H9 (cell line): ENCODE measurements around the gene GNE. TPM values are rescaled to one million over a fixed set of nuclear protein-coding genes. Genes with fewer than 3 reads are reported as not detected.

Experiments
- DNase-seq: peaks from one replicate; pipeline ENCODE4 v3.0.0-alpha.2; 2017
- H2AFZ ChIP-seq: one replicate; pipeline ENCODE4 v1.6.1; 2013; ENCODE audit warnings: mild to moderate bottlenecking, low read length, control low read depth, moderate library complexity
- H2AK5ac ChIP-seq: 2 replicates; pipeline ENCODE4 v1.6.1; 2013; ENCODE audit warnings: low read length, control low read depth, mixed read lengths; ENCODE audit not compliant: insufficient read length
- H2BK120ac ChIP-seq: one replicate; pipeline ENCODE4 v1.6.1; 2013; ENCODE audit warnings: low read depth, mild to moderate bottlenecking, low read length, control low read depth, inconsistent platforms; ENCODE audit not compliant: poor library complexity, severe bottlenecking
- H2BK12ac ChIP-seq: 2 replicates; pipeline ENCODE4 v1.6.1; 2013; ENCODE audit warnings: low read length, control low read depth, mixed read lengths, low read depth; ENCODE audit not compliant: insufficient read length
- H2BK15ac ChIP-seq: 2 replicates; pipeline ENCODE4 v1.6.1; 2013; ENCODE audit warnings: low read depth, low read length, control low read depth
- H2BK20ac ChIP-seq: one replicate; pipeline ENCODE4 v1.6.1; 2013; ENCODE audit warnings: low read depth, mild to moderate bottlenecking, low read length, control low read depth, inconsistent platforms; ENCODE audit not compliant: poor library complexity, severe bottlenecking
- H2BK5ac ChIP-seq: 2 replicates; pipeline ENCODE4 v1.6.1; 2013; ENCODE audit warnings: low read length, control low read depth, mixed read lengths; ENCODE audit not compliant: insufficient read length
- H3K14ac ChIP-seq: 2 replicates; pipeline ENCODE4 v1.6.1; 2013; ENCODE audit warnings: low read length, control low read depth; ENCODE audit not compliant: insufficient read depth
- H3K18ac ChIP-seq: 2 replicates; pipeline ENCODE4 v1.6.1; 2013; ENCODE audit warnings: low read depth, mild to moderate bottlenecking, mixed read lengths, low read length, control low read depth; ENCODE audit not compliant: insufficient read length
- H3K23ac ChIP-seq: 2 replicates; pipeline ENCODE4 v1.6.1; 2013; ENCODE audit warnings: low read length, control low read depth, mixed read lengths, low read depth; ENCODE audit not compliant: insufficient read length
- H3K23me2 ChIP-seq: 2 replicates; pipeline ENCODE4 v1.6.1; 2013; ENCODE audit warnings: low read depth, mild to moderate bottlenecking, mixed read lengths, low read length, control low read depth; ENCODE audit not compliant: insufficient read length, poor library complexity, severe bottlenecking
- H3K27ac ChIP-seq: 2 replicates; pipeline ENCODE4 v1.5.1; 2013; ENCODE audit warnings: low read length, control low read depth, mixed read lengths, low read depth; ENCODE audit not compliant: insufficient read length
- H3K27me3 ChIP-seq: 2 replicates; pipeline ENCODE4 v1.6.1; 2013; ENCODE audit warnings: low read length, control low read depth, inconsistent platforms; ENCODE audit not compliant: insufficient read depth
- H3K4ac ChIP-seq: 2 replicates; pipeline ENCODE4 v1.6.1; 2013; ENCODE audit warnings: low read depth, mild to moderate bottlenecking, control low read depth, inconsistent platforms, low read length, moderate library complexity
- H3K4me1 ChIP-seq: 2 replicates; pipeline ENCODE4 v1.6.1; 2013; ENCODE audit warnings: low read length, control low read depth, inconsistent platforms; ENCODE audit not compliant: insufficient read depth
- H3K4me2 ChIP-seq: 2 replicates; pipeline ENCODE4 v1.6.1; 2013; ENCODE audit warnings: low read length, control low read depth, mixed read lengths; ENCODE audit not compliant: insufficient read length, insufficient read depth
- H3K56ac ChIP-seq: 2 replicates; pipeline ENCODE4 v1.6.1; 2013; ENCODE audit warnings: low read depth, mild to moderate bottlenecking, mixed read lengths, low read length, control low read depth; ENCODE audit not compliant: insufficient read length
- H3K79me1 ChIP-seq: 2 replicates; pipeline ENCODE4 v1.6.1; 2013; ENCODE audit warnings: low read depth, mild to moderate bottlenecking, moderate library complexity, low read length, control low read depth, inconsistent platforms; ENCODE audit not compliant: insufficient read depth, poor library complexity, severe bottlenecking
- H3K79me2 ChIP-seq: 2 replicates; pipeline ENCODE4 v1.6.1; 2013; ENCODE audit warnings: low read length, control low read depth, inconsistent platforms; ENCODE audit not compliant: insufficient read depth
- H3K9ac ChIP-seq: 2 replicates; pipeline ENCODE4 v1.6.1; 2013; ENCODE audit warnings: low read length, control low read depth, mixed read lengths; ENCODE audit not compliant: insufficient read length; ENCODE audit errors: extremely low read depth
- H3K9me3 ChIP-seq: one replicate; pipeline ENCODE4 v1.6.1; 2013; ENCODE audit warnings: low read depth, low read length, inconsistent platforms; ENCODE audit not compliant: control insufficient read depth
- H3T11ph ChIP-seq: one replicate; pipeline ENCODE4 v1.6.1; 2013; ENCODE audit warnings: mild to moderate bottlenecking, low read length, control low read depth, inconsistent platforms
- H4K20me1 ChIP-seq: one replicate; pipeline ENCODE4 v1.6.1; 2013; ENCODE audit not compliant: control insufficient read depth, insufficient read length, insufficient read depth
- H4K5ac ChIP-seq: 2 replicates; pipeline ENCODE4 v1.6.1; 2013; ENCODE audit warnings: low read depth, mild to moderate bottlenecking, mixed read lengths, low read length, control low read depth; ENCODE audit not compliant: insufficient read length
- H4K8ac ChIP-seq: replicated peaks from 2 replicates; pipeline ENCODE4 v1.6.1; 2013; ENCODE audit warnings: low read length, control low read depth, mixed read lengths, low read depth; ENCODE audit not compliant: insufficient read length
- H4K91ac ChIP-seq: 2 replicates; pipeline ENCODE4 v1.6.1; 2013; ENCODE audit warnings: low read depth, mild to moderate bottlenecking, moderate library complexity, mixed read lengths, low read length, control low read depth; ENCODE audit not compliant: insufficient read length
- H3K27ac Mint-ChIP-seq, 3 experiments: 2 replicates in 2 of 3; 3 replicates in 1 of 3; pipeline ENCODE4 v1.8.0; 2020 to 2021; ENCODE audit warnings: mixed read lengths in 3 of 3, mild to moderate bottlenecking in 1 of 3, moderate library complexity in 1 of 3
- H3K27me3 Mint-ChIP-seq: 2 replicates; pipeline ENCODE4 v1.8.0; 2021; ENCODE audit warnings: low read depth, mild to moderate bottlenecking, moderate library complexity, mixed read lengths
- H3K36me3 Mint-ChIP-seq, 3 experiments: 2 replicates in 2 of 3; 3 replicates in 1 of 3; pipeline ENCODE4 v1.8.0; 2020 to 2021; ENCODE audit warnings: low read depth in 3 of 3, mixed read lengths in 3 of 3; ENCODE audit not compliant: insufficient read depth in 1 of 3
- H3K4me1 Mint-ChIP-seq, 2 experiments: 2 replicates each; pipeline ENCODE4 v1.8.0; 2020; ENCODE audit warnings: mixed read lengths in 2 of 2
- H3K4me3 Mint-ChIP-seq, 2 experiments: 2 replicates in 1 of 2; 3 replicates in 1 of 2; pipeline ENCODE4 v1.8.0; 2020 to 2021; ENCODE audit warnings: mild to moderate bottlenecking in 2 of 2, mixed read lengths in 2 of 2, moderate library complexity in 1 of 2
- H3K9me3 Mint-ChIP-seq, 2 experiments: 2 replicates in 1 of 2; 3 replicates in 1 of 2; pipeline ENCODE4 v1.8.0; 2020; ENCODE audit warnings: mild to moderate bottlenecking in 2 of 2, mixed read lengths in 2 of 2, moderate library complexity in 1 of 2
- CTCF ChIP-seq: fragments of 200-600 bp; sonication (generic); conservative IDR thresholded peaks from 3 replicates; pipeline ENCODE4 v1.8.0; 2021; ENCODE audit warnings: antibody characterized with exemption, mild to moderate bottlenecking
- WGBS: extraction: QIAGEN DNeasy Blood & Tissue Kit; methylation state at CpG from one replicate; pipeline ENCODE4 v1.1.7; 2013; ENCODE audit warnings: missing lambda C conversion rate, low lambda C conversion rate, mixed read lengths; ENCODE audit not compliant: insufficient read length; ENCODE audit errors: extremely low coverage; 5-methylcytosine and 5-hydroxymethylcytosine counted together
- total RNA-seq: library from RNA; stranded (reverse); gene quantifications from 2 replicates; pipeline ENCODE4 v1.2.1, GENCODE V29; 2021

The GNE gene
- total RNA-seq, 1 experiment from 2014 or later: 6.3 TPM

- Histone ChIP-seq H3K4ac (no peak overlapping the region), H3K9ac (no peak overlapping the region), H4K5ac (no peak overlapping the region), H4K8ac (no peak overlapping the region), H2BK15ac (no peak overlapping the region), H2BK20ac (no peak overlapping the region), H4K91ac (no peak overlapping the region), H3K23ac (no peak overlapping the region), H3K79me2 (peaks cover 9% of the 10 kb centered on the region; the same call in 1 of the 2 replicates), H2BK120ac (no peak overlapping the region), H3K56ac (no peak overlapping the region), H2AK5ac (no peak overlapping the region), H2BK5ac (no peak overlapping the region), H2BK12ac (no peak overlapping the region), H3K4me1 (no peaks in the 10 kb centered on the region), H3K79me1 (no peaks in the 10 kb centered on the region), H3K23me2 (no peaks in the 10 kb centered on the region), H3K9me3 (no peaks in the 10 kb centered on the region), H2AFZ (no peak overlapping the region), H4K20me1 (no peaks in the 10 kb centered on the region), H3K27ac (no peak overlapping the region), H3T11ph (no peak overlapping the region), H3K14ac (no peak overlapping the region), H3K27me3 (no peaks in the 10 kb centered on the region), H3K18ac (no peak overlapping the region), H3K4me2 (no peak overlapping the region)
- TF ChIP-seq CTCF: peak; percentile 55
- Mint-ChIP-seq H3K27ac (peak overlapping the region in 1 of 3 experiments; percentile 88; a peak in 1 of 7 replicates), H3K36me3 (peaks cover 62 to 97% (median 94%) of the 10 kb centered on the region in 3 experiments; a peak in 6 of 7 replicates), H3K4me3 (no peak overlapping the region), H3K9me3 (no peaks in the 10 kb centered on the region), H3K27me3 (no peaks in the 10 kb centered on the region), H3K4me1 (no peaks in the 10 kb centered on the region)
- WGBS: no CpG with 5 or more reads among the region's 11 CpGs
- peak; percentile 53 for DNase-seq
These were observed 53.2 kb downstream of the GNE start for GRCh38 chr9:36204906-36205547.
